K562 (cell line): ENCODE measurements around the gene PLEKHA8. TPM values are rescaled to one million over a fixed set of nuclear protein-coding genes. Genes with fewer than 3 reads are reported as not detected.

Experiments used
- ATAC-seq: fragments of 200-7000 bp; cut with Tn5 transposase; 3 replicates; pipeline ENCODE4 v1.9.1; 2020; ENCODE audit warnings: moderate library complexity
- BruUV-seq: library from RNA; stranded (reverse); fragments of 400-500 nt; replicated peaks from 2 replicates; lab custom pipeline; 2021; lab: Mats Ljungman, UMichigan
- CTCF ChIA-PET: fragments of 300-600 bp; formaldehyde crosslinking; extraction: SDS; loops from one replicate; lab custom pipeline; 2021; ENCODE audit warnings: low intra/inter-chr PET ratio; lab: Yijun Ruan, JAX
- POLR2A ChIA-PET: fragments of 300-600, 350-650 bp; sonication (Branson Sonifier 250); formaldehyde crosslinking; extraction: SDS; loops from one replicate; lab custom pipeline; 2021; ENCODE audit warnings: antibody characterized with exemption, inconsistent platforms; lab: Yijun Ruan, JAX
- DNase-seq, 4 experiments: peaks; one replicate each; pipeline versions ENCODE4 v3.0.0 to v3.0.0-alpha.2; 2011 to 2018; ENCODE audit warnings: low spot score in 3 of 4, mixed read lengths in 3 of 4; ENCODE audit errors: extremely low read depth in 1 of 4
- FAIRE-seq: peaks from 2 replicates; lab custom pipeline; 2011; peaks lifted over from hg19 to GRCh38; lab: Jason Lieb, UNC
- H2AFZ ChIP-seq: 2 replicates; pipeline ENCODE4 v1.6.0; 2011; ENCODE audit warnings: low read depth, low read length, control low read depth, inconsistent platforms
- H3K27ac ChIP-seq: fragments of 200-600 bp; 3 replicates; pipeline ENCODE4 v1.8.0; 2011; ENCODE audit warnings: low read depth, mild to moderate bottlenecking, control low read depth, inconsistent platforms, low read length, moderate library complexity, mixed read lengths; ENCODE audit errors: extremely low read depth
- H3K27me3 ChIP-seq, 2 experiments: fragments of 300-600 bp in 1 of 2; 2 replicates in 1 of 2; 3 replicates in 1 of 2; pipeline versions ENCODE4 v1.6.0 to v1.8.0; 2011; ENCODE audit warnings: inconsistent platforms in 2 of 2, low read length in 2 of 2, mild to moderate bottlenecking in 1 of 2, mixed read lengths in 1 of 2, moderate library complexity in 1 of 2; ENCODE audit not compliant: control insufficient read depth in 2 of 2, insufficient read depth in 2 of 2
- H3K36me3 ChIP-seq: fragments of 300-600 bp; 3 replicates; pipeline ENCODE4 v1.8.0; 2011; ENCODE audit warnings: mild to moderate bottlenecking, low read length, inconsistent platforms; ENCODE audit not compliant: control insufficient read depth, insufficient read depth
- H3K4me1 ChIP-seq, 2 experiments: fragments of 200-600 bp in 1 of 2; replicated peaks in 1 of 2; 2 replicates in 1 of 2; 3 replicates in 1 of 2; pipeline versions ENCODE4 v1.5.1 to v1.8.0; 2011; ENCODE audit warnings: inconsistent platforms in 2 of 2, low read length in 2 of 2, mild to moderate bottlenecking in 1 of 2, mixed read lengths in 1 of 2, moderate library complexity in 1 of 2; ENCODE audit not compliant: control insufficient read depth in 2 of 2, insufficient read depth in 2 of 2
- H3K4me2 ChIP-seq: 2 replicates; pipeline ENCODE4 v1.6.1; 2011; ENCODE audit warnings: low read length, control low read depth, inconsistent platforms, mixed read lengths; ENCODE audit not compliant: insufficient read depth
- H3K4me3 ChIP-seq: fragments of 200-600 bp; sonication (generic), shearing (Covaris generic); 2 replicates; pipeline ENCODE4 v1.5.1; 2016; ENCODE audit warnings: control low read depth, inconsistent platforms
- H3K79me2 ChIP-seq: fragments of 200-600 bp; 3 replicates; pipeline ENCODE4 v1.8.0; 2011; ENCODE audit warnings: low read length, inconsistent platforms; ENCODE audit not compliant: control insufficient read depth, insufficient read depth
- H3K9ac ChIP-seq, 2 experiments: 2 replicates each; pipeline versions ENCODE4 v1.6.0 to v1.6.1; 2011; ENCODE audit warnings: low read depth in 2 of 2, low read length in 2 of 2, control low read depth in 1 of 2, inconsistent platforms in 1 of 2, mild to moderate bottlenecking in 1 of 2, mixed read lengths in 1 of 2; ENCODE audit not compliant: insufficient read depth in 1 of 2
- H3K9me1 ChIP-seq: one replicate; pipeline ENCODE4 v1.6.0; 2011; ENCODE audit warnings: inconsistent platforms, mild to moderate bottlenecking, low read length, moderate library complexity; ENCODE audit not compliant: control insufficient read depth, insufficient read depth
- H3K9me3 ChIP-seq: replicated peaks from 2 replicates; pipeline ENCODE4 v1.5.1; 2011; ENCODE audit warnings: low read depth, low read length, inconsistent platforms; ENCODE audit not compliant: control insufficient read depth, insufficient read depth
- H4K20me1 ChIP-seq: replicated peaks from 2 replicates; pipeline ENCODE4 v1.6.1; 2011; ENCODE audit warnings: low read length, inconsistent platforms, mixed read lengths; ENCODE audit not compliant: control insufficient read depth, insufficient read depth
- CAMTA2 ChIP-seq: fragments of 250-450 bp; sonication (Bioruptor Pico); conservative IDR thresholded peaks from 2 replicates; pipeline ENCODE4 v1.5.1; 2022
- ETV5 ChIP-seq: sonication (generic); formaldehyde crosslinking; IDR thresholded peaks from 2 replicates; pipeline ENCODE4 v1.4.0; 2020; ENCODE audit warnings: low read depth, mild to moderate bottlenecking, missing genetic modification reagents
- FOXJ2 ChIP-seq: fragments of 200-800 bp; sonication (Bioruptor generic); IDR thresholded peaks from 2 replicates; pipeline ENCODE4 v1.6.1; 2016; ENCODE audit warnings: missing genetic modification characterization, missing compliant biosample characterization
- HCFC1 ChIP-seq: IDR thresholded peaks from 2 replicates; pipeline ENCODE4 v1.6.1; 2012; ENCODE audit warnings: low read depth, low read length, improper control_type of control experiment
- HEY1 ChIP-seq: fragments of 250-450 bp; sonication (Bioruptor Pico); IDR thresholded peaks from 2 replicates; pipeline ENCODE4 v1.5.0; 2020; ENCODE audit warnings: mild to moderate bottlenecking, moderate library complexity, borderline replicate concordance
- HMG20B ChIP-seq: fragments of 250-450 bp; sonication (Bioruptor Pico); IDR thresholded peaks from 2 replicates; pipeline ENCODE4 v1.5.0; 2021; ENCODE audit warnings: mild to moderate bottlenecking
- MAFG ChIP-seq: fragments of 450-650 bp; conservative IDR thresholded peaks from 2 replicates; pipeline ENCODE4 v1.6.1; 2016; ENCODE audit warnings: missing genetic modification characterization, missing compliant biosample characterization
- MED1 ChIP-seq: sonication (generic); formaldehyde crosslinking; IDR thresholded peaks from 2 replicates; pipeline ENCODE4 v1.8.1; 2023; ENCODE audit warnings: missing genetic modification reagents, borderline replicate concordance
- PHF21A ChIP-seq: fragments of 450-650 bp; IDR thresholded peaks from 2 replicates; pipeline ENCODE4 v1.6.1; 2017; ENCODE audit warnings: low read depth, borderline replicate concordance
- TARDBP ChIP-seq: fragments of 450-650 bp; IDR thresholded peaks from 2 replicates; pipeline ENCODE4 v1.6.1; 2016
- TCF3 ChIP-seq: sonication (generic); formaldehyde crosslinking; IDR thresholded peaks from 2 replicates; pipeline ENCODE4 v1.4.0; 2020; ENCODE audit warnings: mild to moderate bottlenecking, missing genetic modification reagents
- TFAM ChIP-seq: fragments of 250-450 bp; sonication (Bioruptor Pico); conservative IDR thresholded peaks from 2 replicates; pipeline ENCODE4 v1.5.0; 2021; ENCODE audit warnings: mild to moderate bottlenecking, moderate library complexity
- U2AF1 ChIP-seq: fragments of 200-400 bp; formaldehyde crosslinking; optimal IDR thresholded peaks from 2 replicates; pipeline ENCODE3; 2017; ENCODE audit warnings: mild to moderate bottlenecking, low read depth, low read length, moderate library complexity
- XRCC3 ChIP-seq: fragments of 450-650 bp; IDR thresholded peaks from 2 replicates; pipeline ENCODE4 v1.6.1; 2017; ENCODE audit warnings: mild to moderate bottlenecking, moderate library complexity
- ZNF3 ChIP-seq: fragments of 250-450 bp; sonication (Bioruptor Pico); IDR thresholded peaks from 2 replicates; pipeline ENCODE4 v1.5.0; 2021; ENCODE audit warnings: mild to moderate bottlenecking, moderate library complexity
- ZNF316 ChIP-seq: fragments of 450-650 bp; IDR thresholded peaks from 2 replicates; pipeline ENCODE4 v1.6.1; 2016
- in situ Hi-C: fragments of 300-500 bp; cut with MboI; formaldehyde crosslinking; loops from 4 replicates; pipeline ENCODE4 v1.15.0; 2018; ENCODE audit warnings: inconsistent platforms, mixed read lengths
- intact Hi-C: fragments of 100-400 bp; cut with micrococcal nuclease; formaldehyde crosslinking; loops from 2 replicates; pipeline ENCODE4 v1.14.2; 2022
- polyA plus RNA-seq, 8 experiments: library from polyadenylated mRNA; depleted of rRNA in 4 of 8; stranded (reverse) in 5 of 8; unstranded in 3 of 8; fragments of >200 nt; fragmentation: Nextera tagmentation in 2 of 8; fragmentation: Illumina TruSeq in 1 of 8; extraction: Ambion mirVana in 2 of 8; extraction: Trizol in 1 of 8; gene quantifications; 2 replicates each; pipeline versions ENCODE4 v1.2.1 to v1.2.3, GENCODE V29; 2011 to 2014; ENCODE audit warnings: inconsistent platforms in 1 of 8, missing spikeins in 1 of 8
- total RNA-seq, 7 experiments: library from RNA; depleted of rRNA in 6 of 7; stranded (reverse); fragments of >200 nt in 6 of 7; fragmentation: Illumina TruSeq in 2 of 7; extraction: Trizol in 2 of 7; gene quantifications; 2 replicates each; pipeline versions ENCODE4 v1.2.1 to v1.2.3, GENCODE V29; 2011 to 2021; ENCODE audit warnings: low replicate concordance in 1 of 7
- TF ChIP-seq, protein P1 (sequence below): sonication (generic); formaldehyde crosslinking; IDR thresholded peaks from 2 replicates; pipeline ENCODE4 v1.9.0; 2022; ENCODE audit warnings: mild to moderate bottlenecking, missing genetic modification reagents
- TF ChIP-seq, protein P2 (sequence below): fragments of 250-450 bp; sonication (Bioruptor Pico); IDR thresholded peaks from 2 replicates; pipeline ENCODE4 v1.8.0; 2021; ENCODE audit warnings: moderate library complexity, mild to moderate bottlenecking, inconsistent platforms
- TF ChIP-seq, protein P3 (sequence below): fragments of 250-450 bp; sonication (Bioruptor Pico); IDR thresholded peaks from 2 replicates; pipeline ENCODE4 v1.8.0; 2022; ENCODE audit warnings: inconsistent platforms

The PLEKHA8 gene
- total and polyA plus RNA-seq, 9 of the 15 experiments (the other 6 are each of a cell fraction or from before 2014, with no cell fraction given) = 3.2 to 16.3 (median 11.8) TPM

DNA sequence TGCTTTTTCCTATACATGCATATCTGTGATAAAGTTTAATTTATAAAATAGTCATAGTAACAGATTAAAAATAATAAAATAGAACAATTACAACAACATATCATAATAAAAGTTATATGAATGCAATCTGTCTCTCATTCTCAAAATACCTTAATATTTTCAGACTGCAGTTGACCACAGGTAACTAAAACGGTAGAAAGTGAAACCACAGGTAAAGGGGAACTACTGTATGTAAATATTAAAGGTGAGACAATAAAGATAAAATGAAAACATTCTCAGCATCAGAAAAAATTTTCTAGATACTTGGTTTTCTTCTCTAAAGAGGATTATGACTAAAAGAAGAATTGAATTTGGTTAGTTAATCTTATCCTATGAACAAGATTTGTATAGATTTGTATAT is 7.7 kb upstream of the PLEKHA8 start (continued):
- TF ChIP-seq, protein P1, sequence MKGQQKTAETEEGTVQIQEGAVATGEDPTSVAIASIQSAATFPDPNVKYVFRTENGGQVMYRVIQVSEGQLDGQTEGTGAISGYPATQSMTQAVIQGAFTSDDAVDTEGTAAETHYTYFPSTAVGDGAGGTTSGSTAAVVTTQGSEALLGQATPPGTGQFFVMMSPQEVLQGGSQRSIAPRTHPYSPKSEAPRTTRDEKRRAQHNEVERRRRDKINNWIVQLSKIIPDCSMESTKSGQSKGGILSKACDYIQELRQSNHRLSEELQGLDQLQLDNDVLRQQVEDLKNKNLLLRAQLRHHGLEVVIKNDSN (CRISPR knock-in tag) = no peak
- no peak for TF ChIP-seq HCFC1
- no peak for TF ChIP-seq TARDBP
- no peak for TF ChIP-seq XRCC3
- no peak for TF ChIP-seq TFAM

DNA sequence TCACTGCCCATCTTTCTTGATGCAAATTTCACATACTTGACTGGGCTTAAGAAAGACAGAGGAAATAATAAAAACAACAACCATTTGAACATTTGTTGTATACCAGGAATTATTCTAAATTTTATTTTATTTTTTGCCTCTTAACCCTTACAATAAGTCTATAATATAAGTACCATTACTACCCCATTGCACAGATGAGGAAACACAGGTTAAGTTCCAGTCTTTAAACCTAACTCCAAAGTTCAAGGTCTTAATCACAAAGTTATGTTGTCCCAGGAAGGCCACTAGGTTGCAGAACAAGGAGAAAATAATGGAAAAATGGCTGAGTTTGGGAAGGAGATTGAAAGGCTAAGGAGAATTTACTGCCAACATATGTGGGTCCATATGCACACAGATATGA is 5.2 kb upstream of the PLEKHA8 start:
- in situ Hi-C loops (no loop called here), intact Hi-C loops (no loop called here)
- ChIA-PET CTCF (no interaction called here), POLR2A (interaction anchor here (0.6 kb wide), 1 partner anchor 402 kb away, joined by 3 read pairs; no protein-coding TSS in a partner anchor)
- no TSS peak for BruUV-seq
- Histone ChIP-seq H3K9me1 (no peaks in the 10 kb centered on the region), H3K4me2 (peak overlapping the region; percentile 46), H3K4me3 (no peak overlapping the region), H3K27me3 (no peaks in the 10 kb centered on the region), H3K4me1 (peaks cover 2 to 8% of the 10 kb centered on the region in 2 experiments; a peak in 2 of 5 replicates), H3K9ac (no peak overlapping the region), H3K27ac (no peak overlapping the region), H3K79me2 (peaks cover 58% of the 10 kb centered on the region), H4K20me1 (no peaks in the 10 kb centered on the region; the same call in 1 of the 2 replicates), H3K36me3 (peaks cover 49% of the 10 kb centered on the region), H2AFZ (no peak overlapping the region), H3K9me3 (no peaks in the 10 kb centered on the region)
- FAIRE-seq (no peak), DNase-seq (no peak), ATAC-seq (no peak)
- no peak for TF ChIP-seq ETV5 (CRISPR knock-in tag)
- TF ChIP-seq, protein P2, sequence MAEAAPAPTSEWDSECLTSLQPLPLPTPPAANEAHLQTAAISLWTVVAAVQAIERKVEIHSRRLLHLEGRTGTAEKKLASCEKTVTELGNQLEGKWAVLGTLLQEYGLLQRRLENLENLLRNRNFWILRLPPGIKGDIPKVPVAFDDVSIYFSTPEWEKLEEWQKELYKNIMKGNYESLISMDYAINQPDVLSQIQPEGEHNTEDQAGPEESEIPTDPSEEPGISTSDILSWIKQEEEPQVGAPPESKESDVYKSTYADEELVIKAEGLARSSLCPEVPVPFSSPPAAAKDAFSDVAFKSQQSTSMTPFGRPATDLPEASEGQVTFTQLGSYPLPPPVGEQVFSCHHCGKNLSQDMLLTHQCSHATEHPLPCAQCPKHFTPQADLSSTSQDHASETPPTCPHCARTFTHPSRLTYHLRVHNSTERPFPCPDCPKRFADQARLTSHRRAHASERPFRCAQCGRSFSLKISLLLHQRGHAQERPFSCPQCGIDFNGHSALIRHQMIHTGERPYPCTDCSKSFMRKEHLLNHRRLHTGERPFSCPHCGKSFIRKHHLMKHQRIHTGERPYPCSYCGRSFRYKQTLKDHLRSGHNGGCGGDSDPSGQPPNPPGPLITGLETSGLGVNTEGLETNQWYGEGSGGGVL (CRISPR knock-in tag) = no peak
- no peak for TF ChIP-seq MAFG (tag)
- no peak for TF ChIP-seq U2AF1
- TF ChIP-seq PHF21A = no peak
- TF ChIP-seq, protein P3, sequence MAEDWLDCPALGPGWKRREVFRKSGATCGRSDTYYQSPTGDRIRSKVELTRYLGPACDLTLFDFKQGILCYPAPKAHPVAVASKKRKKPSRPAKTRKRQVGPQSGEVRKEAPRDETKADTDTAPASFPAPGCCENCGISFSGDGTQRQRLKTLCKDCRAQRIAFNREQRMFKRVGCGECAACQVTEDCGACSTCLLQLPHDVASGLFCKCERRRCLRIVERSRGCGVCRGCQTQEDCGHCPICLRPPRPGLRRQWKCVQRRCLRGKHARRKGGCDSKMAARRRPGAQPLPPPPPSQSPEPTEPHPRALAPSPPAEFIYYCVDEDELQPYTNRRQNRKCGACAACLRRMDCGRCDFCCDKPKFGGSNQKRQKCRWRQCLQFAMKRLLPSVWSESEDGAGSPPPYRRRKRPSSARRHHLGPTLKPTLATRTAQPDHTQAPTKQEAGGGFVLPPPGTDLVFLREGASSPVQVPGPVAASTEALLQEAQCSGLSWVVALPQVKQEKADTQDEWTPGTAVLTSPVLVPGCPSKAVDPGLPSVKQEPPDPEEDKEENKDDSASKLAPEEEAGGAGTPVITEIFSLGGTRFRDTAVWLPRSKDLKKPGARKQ (CRISPR knock-in tag) = no peak
- TF ChIP-seq HEY1 (CRISPR knock-in tag) = no peak
- TF ChIP-seq TCF3 (CRISPR knock-in tag) = no peak
- TF ChIP-seq ZNF3 (CRISPR knock-in tag) = no peak
- TF ChIP-seq FOXJ2 (tag) = no peak
- TF ChIP-seq MED1 (CRISPR knock-in tag) = no peak
- TF ChIP-seq CAMTA2 (CRISPR knock-in tag) = no peak
- no peak for TF ChIP-seq HMG20B (CRISPR knock-in tag)
- TF ChIP-seq ZNF316 = no peak
